ENCODE measurements around the gene IL1B. TPM values are rescaled to one million over a fixed set of nuclear protein-coding genes. Genes with fewer than 3 reads are reported as not detected.

Gene IL1B
- total RNA-seq = 2.3 TPM
- 7.5 TPM for polyA plus RNA-seq

DNA sequence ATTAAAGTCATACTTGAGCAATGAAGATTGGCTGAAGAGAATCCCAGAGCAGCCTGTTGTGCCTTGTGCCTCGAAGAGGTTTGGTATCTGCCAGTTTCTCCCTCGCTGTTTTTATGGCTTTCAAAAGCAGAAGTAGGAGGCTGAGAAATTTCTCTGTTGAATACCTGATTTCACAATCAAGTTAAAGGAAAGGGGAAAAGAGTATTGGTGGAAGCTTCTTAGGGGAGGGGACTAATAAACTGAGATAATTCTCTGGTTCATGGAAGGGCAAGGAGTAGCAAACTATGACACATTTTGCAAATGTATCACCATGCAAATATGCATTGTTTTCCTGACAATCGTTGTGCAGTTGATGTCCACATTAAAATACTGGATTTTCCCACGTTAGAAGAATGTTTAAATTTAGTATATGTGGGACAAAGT is at the start of gene IL1B:
Gene IL1B (minus strand): TSS at position 85 of the 423 bp plus-strand sequence. CDS start 550 bp downstream, outside the sequence.
- Histone ChIP-seq H3K36me3 (ENCODE audit: insufficient read depth) (no peaks in the 10 kb centered on the region), H3K4me3 (ENCODE audit: low read depth, low read length) (no peak within 1 kb of the TSS), H3K4me1 (ENCODE audit: insufficient read depth) (no peaks in the 10 kb centered on the region), H3K27ac (ENCODE audit: low read depth) (no peak within 1 kb of the TSS)
- WGBS = 34% methylated on average over 4 of the region's 4 CpGs
- DNase-seq (ENCODE audit: extremely low spot score) = no peak

- 84% methylated on average over 2 of the region's 2 CpGs for WGBS
- Histone ChIP-seq H3K36me3 (ENCODE audit: insufficient read depth) (no peaks in the 10 kb centered on the region), H3K4me3 (ENCODE audit: low read depth, low read length) (no peak overlapping the region), H3K4me1 (ENCODE audit: insufficient read depth) (no peaks in the 10 kb centered on the region), H3K27ac (ENCODE audit: low read depth) (no peak overlapping the region)
- DNase-seq (ENCODE audit: extremely low spot score) = no peak
Measured at GRCh38 chr2:112886291-112886690, 49.7 kb upstream of the IL1B start.

DNA sequence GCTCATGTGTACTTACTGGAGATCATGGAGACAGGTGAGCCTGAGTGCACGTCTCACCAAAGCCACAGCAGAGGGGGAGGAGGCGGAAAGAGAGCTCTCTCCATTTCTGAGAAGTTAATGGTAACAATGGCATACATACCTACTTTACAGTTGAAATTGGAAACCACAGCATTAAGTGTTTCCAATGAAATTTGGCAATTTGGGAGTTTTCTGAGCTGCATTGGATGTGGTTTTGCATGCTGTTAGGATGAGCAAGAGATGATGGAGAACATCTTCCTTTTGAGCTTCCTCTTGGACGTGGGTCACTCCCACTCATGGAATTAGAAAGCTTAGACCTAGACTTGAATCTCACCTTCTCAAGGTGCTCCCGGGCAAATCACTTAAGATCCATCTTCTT is 48.9 kb upstream of the IL1B start:
- Histone ChIP-seq H3K4me3 (ENCODE audit: low read depth, low read length) (no peak overlapping the region), H3K36me3 (ENCODE audit: insufficient read depth) (no peaks in the 10 kb centered on the region), H3K27ac (ENCODE audit: low read depth) (no peak overlapping the region), H3K4me1 (ENCODE audit: insufficient read depth) (no peaks in the 10 kb centered on the region)
- WGBS = 73% methylated on average over 4 of the region's 4 CpGs
- no peak for DNase-seq (ENCODE audit: extremely low spot score)

DNA sequence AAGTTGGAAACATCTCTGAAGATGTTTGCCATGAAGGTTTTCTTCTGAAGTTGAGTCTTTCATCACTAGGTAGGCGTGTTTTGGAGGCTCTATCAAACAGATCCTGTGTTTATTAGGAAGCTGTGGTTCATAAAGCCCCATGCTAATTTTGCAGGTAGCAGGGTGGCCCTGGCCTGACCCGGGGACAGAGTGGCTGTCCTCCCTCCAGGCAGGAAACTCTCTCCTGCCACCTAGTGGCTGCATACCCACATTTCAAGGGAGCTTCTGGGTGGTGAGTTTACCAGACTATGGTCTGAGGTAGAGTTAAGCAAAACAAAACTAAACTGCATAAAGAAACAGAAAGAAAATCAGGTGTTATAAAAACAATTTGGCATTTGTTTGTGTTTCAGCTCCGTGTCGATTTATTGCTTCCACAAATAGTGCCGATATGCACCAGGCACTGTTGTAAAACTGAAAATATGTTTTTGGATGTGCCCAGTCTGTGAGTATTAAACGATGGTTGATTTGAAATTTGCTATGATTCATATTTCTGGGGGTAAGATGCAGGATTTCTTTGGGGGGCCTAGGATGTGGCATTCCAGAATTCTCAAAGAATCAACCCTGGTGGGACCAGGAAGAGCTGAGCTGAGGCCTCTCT is 48.4 kb upstream of the IL1B start:
- H3K4me1 ChIP-seq (ENCODE audit: insufficient read depth) = no peaks in the 10 kb centered on the region
- no peaks in the 10 kb centered on the region for H3K36me3 ChIP-seq (ENCODE audit: insufficient read depth)
- no peak overlapping the region for H3K4me3 ChIP-seq (ENCODE audit: low read depth, low read length)
- H3K27ac ChIP-seq (ENCODE audit: low read depth) = no peak overlapping the region
- WGBS = 41% methylated on average over 6 of the region's 6 CpGs
- DNase-seq (ENCODE audit: extremely low spot score) = no peak

GRCh38 chr2:112883669-112884068 is 47.1 kb upstream of the IL1B start:
- Histone ChIP-seq H3K36me3 (ENCODE audit: insufficient read depth) (no peaks in the 10 kb centered on the region), H3K4me1 (ENCODE audit: insufficient read depth) (no peaks in the 10 kb centered on the region), H3K4me3 (ENCODE audit: low read depth, low read length) (no peak overlapping the region), H3K27ac (ENCODE audit: low read depth) (no peak overlapping the region)
- no peak for DNase-seq (ENCODE audit: extremely low spot score)
- WGBS = 86% methylated on average over 2 of the region's 2 CpGs

DNA sequence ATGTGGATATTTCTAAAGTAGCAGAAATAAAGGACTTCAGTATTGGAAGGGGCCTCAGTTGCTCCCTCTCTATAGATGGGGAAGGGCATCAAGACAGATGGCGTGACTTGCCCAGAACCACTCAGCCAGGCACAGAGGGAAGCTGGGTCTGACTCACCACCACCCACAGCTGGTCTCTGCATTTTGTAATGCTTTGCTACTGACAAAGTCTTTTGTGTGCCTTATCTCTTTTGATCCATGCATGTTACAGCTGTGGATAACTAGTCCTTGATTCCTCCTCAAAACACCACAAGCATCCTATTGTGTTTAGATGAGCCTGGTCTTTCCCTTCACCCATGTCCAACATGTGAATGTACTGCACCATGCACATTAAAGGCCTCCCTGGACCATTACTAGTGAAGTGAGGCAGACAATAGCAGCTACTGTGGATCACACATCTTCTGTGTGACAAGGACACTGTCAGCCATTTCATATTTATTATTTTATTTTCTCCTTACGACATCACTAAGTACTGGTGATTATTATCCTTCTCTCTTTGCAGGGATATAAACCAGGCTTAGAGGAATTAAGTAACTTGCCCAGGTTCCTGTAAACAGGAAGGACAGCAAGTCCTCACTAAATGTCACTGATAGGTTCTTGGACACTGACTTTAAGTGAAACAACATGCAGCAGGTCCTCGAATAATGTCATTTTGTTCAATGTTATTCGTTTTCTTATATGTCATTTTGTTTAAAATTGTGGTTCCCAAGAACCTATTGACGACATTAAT is 44.8 kb upstream of the IL1B start:
- Histone ChIP-seq H3K27ac (ENCODE audit: low read depth) (no peak overlapping the region), H3K4me3 (ENCODE audit: low read depth, low read length) (no peak overlapping the region), H3K4me1 (ENCODE audit: insufficient read depth) (no peaks in the 10 kb centered on the region), H3K36me3 (ENCODE audit: insufficient read depth) (no peaks in the 10 kb centered on the region)
- no peak for DNase-seq (ENCODE audit: extremely low spot score)
- 59% methylated on average over 5 of the region's 5 CpGs for WGBS

DNA sequence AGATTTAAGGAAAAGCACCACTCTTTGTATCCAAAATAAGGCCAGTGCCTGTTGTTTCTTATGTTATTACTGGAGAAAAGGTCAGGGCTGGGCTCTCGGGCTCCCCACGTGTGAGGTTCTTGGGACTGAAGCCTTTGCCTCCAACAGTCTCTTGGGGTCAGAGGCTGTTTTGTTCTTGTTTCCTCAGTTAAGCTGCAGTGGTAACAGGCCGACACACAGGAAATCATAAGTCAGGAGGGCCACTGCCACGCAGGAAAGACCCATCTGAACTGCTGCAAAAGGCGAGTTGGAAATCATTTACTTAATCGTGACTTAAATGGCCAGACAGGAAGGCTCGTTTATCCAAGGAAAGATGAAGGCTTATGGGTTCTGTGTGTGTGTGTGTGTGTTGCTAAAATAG is 44.1 kb upstream of the IL1B start:
- Histone ChIP-seq H3K4me3 (ENCODE audit: low read depth, low read length) (no peak overlapping the region), H3K4me1 (ENCODE audit: insufficient read depth) (no peaks in the 10 kb centered on the region), H3K27ac (ENCODE audit: low read depth) (no peak overlapping the region), H3K36me3 (ENCODE audit: insufficient read depth) (no peaks in the 10 kb centered on the region)
- no peak for DNase-seq (ENCODE audit: extremely low spot score)
- 54% methylated on average over 7 of the region's 7 CpGs for WGBS

- no peaks in the 10 kb centered on the region for H3K36me3 ChIP-seq (ENCODE audit: insufficient read depth)
- H3K4me3 ChIP-seq (ENCODE audit: low read depth, low read length) = no peak overlapping the region
- DNase-seq (ENCODE audit: extremely low spot score) = no peak
- H3K4me1 ChIP-seq (ENCODE audit: insufficient read depth) = no peaks in the 10 kb centered on the region
- 78% methylated on average over 5 of the region's 5 CpGs for WGBS
- no peak overlapping the region for H3K27ac ChIP-seq (ENCODE audit: low read depth)
Measured at GRCh38 chr2:112880091-112880531, 43.5 kb upstream of the IL1B start.

DNA sequence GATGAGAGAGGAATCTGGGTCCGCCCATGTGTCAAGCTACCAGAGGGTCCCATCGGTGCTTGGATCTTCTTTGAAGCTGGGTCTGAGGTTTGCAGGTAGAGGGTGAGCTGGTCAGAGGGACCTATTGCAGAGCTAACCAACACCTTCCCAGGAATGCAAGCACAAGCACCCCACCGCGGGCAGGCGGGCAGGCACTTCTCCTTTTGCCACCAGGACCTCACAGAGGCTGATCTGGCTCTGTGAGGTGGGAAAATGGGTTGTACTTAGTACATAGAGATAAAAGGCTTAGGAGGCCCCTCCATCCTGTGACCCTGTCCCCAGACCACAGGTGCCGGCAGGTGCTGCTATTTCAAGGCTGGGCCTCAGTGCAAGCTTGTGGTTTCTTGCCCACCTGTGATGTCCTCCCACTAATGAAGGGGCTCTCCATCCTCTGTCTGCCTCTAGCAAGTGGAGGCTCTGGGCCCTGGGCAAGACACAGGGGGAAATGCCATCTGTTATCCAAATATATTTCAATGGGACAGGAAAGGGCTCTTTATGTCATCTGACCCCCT is 43.0 kb upstream of the IL1B start:
- Histone ChIP-seq H3K4me1 (ENCODE audit: insufficient read depth) (no peaks in the 10 kb centered on the region), H3K36me3 (ENCODE audit: insufficient read depth) (no peaks in the 10 kb centered on the region), H3K4me3 (ENCODE audit: low read depth, low read length) (no peak overlapping the region), H3K27ac (ENCODE audit: low read depth) (no peak overlapping the region)
- 88% methylated on average over 6 of the region's 6 CpGs for WGBS
- DNase-seq (ENCODE audit: extremely low spot score) = no peak

DNA sequence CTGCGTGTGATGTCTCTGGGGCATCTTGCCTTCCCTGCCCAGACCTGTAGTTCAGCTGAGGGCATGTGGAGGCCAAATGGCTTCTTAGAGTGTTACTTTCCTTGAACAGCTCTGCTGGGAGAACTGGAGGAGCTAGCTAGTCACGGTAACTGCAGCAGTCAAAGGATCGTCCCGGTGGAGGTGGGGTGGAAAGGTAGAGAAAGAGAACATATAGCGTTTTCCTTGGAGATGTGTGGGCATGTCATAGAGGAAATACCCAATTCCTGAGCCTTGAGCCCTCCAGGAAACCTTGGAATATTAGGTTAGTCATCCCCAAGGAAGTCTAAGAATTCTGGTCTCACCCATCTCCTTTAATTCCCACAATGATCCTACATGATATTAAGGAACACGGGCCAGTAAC is 40.8 kb upstream of the IL1B start:
- DNase-seq (ENCODE audit: extremely low spot score) = no peak
- Histone ChIP-seq H3K4me1 (ENCODE audit: insufficient read depth) (no peaks in the 10 kb centered on the region), H3K36me3 (ENCODE audit: insufficient read depth) (no peaks in the 10 kb centered on the region), H3K27ac (ENCODE audit: low read depth) (no peak overlapping the region), H3K4me3 (ENCODE audit: low read depth, low read length) (no peak overlapping the region)
- 92% methylated on average over 6 of the region's 6 CpGs for WGBS

DNA sequence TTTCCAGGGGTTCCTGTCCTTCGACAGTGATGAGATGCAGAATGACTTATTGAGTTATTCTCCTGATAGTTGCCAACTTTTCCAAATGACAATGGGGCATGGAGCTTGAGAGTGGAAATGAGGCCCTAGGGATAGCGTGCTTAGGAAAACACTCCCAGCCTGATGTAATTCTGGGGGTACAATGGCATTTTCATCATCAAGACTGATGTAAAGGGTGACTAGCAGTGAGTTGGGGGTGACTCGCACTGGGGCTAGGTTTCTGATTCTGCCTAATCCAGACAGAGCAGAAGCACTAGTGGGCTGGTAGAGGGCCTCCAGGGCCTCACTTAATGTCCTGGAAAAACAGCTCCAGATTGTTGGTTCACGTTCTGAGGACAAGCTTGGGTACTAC is 40.4 kb upstream of the IL1B start:
- no peak overlapping the region for H3K27ac ChIP-seq (ENCODE audit: low read depth)
- no peaks in the 10 kb centered on the region for H3K36me3 ChIP-seq (ENCODE audit: insufficient read depth)
- no peaks in the 10 kb centered on the region for H3K4me1 ChIP-seq (ENCODE audit: insufficient read depth)
- no peak overlapping the region for H3K4me3 ChIP-seq (ENCODE audit: low read depth, low read length)
- no peak for DNase-seq (ENCODE audit: extremely low spot score)
- WGBS = 88% methylated on average over 4 of the region's 4 CpGs

GRCh38 chr2:112876257-112876970 is 39.8 kb upstream of the IL1B start:
- no peak for DNase-seq (ENCODE audit: extremely low spot score)
- H3K36me3 ChIP-seq (ENCODE audit: insufficient read depth) = no peaks in the 10 kb centered on the region
- no peaks in the 10 kb centered on the region for H3K4me1 ChIP-seq (ENCODE audit: insufficient read depth)
- no peak overlapping the region for H3K27ac ChIP-seq (ENCODE audit: low read depth)
- WGBS = 94% methylated on average over 3 of the region's 3 CpGs
- no peak overlapping the region for H3K4me3 ChIP-seq (ENCODE audit: low read depth, low read length)

DNA sequence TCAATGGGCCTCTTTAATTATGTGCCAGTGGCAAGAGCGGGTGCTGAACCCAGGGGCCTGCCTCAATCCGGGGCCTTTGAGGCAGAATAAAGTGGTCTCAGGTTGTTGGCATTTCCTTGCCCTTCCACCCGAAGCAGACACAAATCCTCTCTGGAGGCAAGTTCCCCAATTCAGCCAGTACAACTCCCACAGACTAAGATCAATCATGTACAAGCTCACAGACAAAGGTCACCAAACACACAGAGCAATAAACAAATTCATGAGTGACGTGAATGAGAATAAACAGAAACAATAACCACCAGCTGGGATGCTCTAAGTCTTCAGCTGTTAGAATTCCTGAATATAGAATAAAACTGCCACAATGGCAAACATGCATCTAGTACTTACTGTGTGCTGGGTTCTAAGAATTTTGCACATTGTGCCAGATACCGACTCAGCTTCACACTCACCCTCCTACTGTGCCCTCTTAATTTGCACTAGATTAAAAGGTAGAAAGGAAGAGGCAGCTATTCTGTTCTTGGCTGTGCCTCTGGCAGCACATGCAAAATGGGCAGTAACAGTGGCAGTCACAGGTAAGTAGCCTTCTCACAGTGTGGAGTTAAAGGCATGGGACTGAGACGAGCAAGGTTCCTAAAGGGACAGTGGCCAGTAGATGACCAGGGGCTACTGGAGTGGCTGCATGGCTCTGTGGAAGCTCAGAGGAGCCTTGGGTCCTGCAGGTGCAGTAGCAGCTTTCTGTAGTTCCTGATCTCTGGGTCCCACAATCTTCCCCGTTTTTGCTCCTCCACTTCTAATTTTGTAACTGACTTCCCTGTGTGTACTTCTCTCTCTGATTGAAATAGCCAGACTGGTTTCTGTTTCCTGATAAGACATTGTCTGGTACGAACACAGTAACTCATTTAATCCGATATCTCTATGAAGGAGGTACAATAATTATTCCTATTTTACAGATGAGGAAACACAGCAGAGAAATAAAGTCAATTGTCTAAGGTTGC is 34.6 kb upstream of the IL1B start:
- H3K4me3 ChIP-seq (ENCODE audit: low read depth, low read length) = no peak overlapping the region
- DNase-seq (ENCODE audit: extremely low spot score) = no peak
- no peaks in the 10 kb centered on the region for H3K36me3 ChIP-seq (ENCODE audit: insufficient read depth)
- WGBS = 54% methylated on average over 9 of the region's 9 CpGs
- H3K27ac ChIP-seq (ENCODE audit: low read depth) = no peak overlapping the region
- no peaks in the 10 kb centered on the region for H3K4me1 ChIP-seq (ENCODE audit: insufficient read depth)

Data from urinary bladder (tissue), 4 donors.